Measurements from ENCODE around the gene RPL27. TPM values are rescaled to one million over a fixed set of nuclear protein-coding genes. Genes with fewer than 3 reads are reported as not detected.

RPL27 gene
- total RNA-seq, 2 donors from 2014 or later = 406 to 507 TPM

GRCh38 chr17:42985225-42985624, 13.0 kb upstream of the RPL27 start:
- DNase-seq (no peak), ATAC-seq (no peak)
- Histone ChIP-seq H3K4me3 (no peak overlapping the region), H3K27ac (peak overlapping the region in 2 of 4 donors; percentile 51 to 70), H3K9me3 (no peaks in the 10 kb centered on the region), H3K4me1 (peaks cover 25% of the 10 kb centered on the region), H3K27me3 (no peaks in the 10 kb centered on the region), H3K36me3 (replicated peaks in 1 of 2; ENCODE audit: insufficient read depth in 1 of 2, low read depth in 2 of 2) (peaks cover 14 to 20% of the 10 kb centered on the region in 2 donors)
- intact Hi-C loops (cut with DNase I) = no loop called here
- no peak for TF ChIP-seq POLR2A (IDR thresholded peaks at IDR 0.05)
- TF ChIP-seq CTCF (IDR thresholded peaks at IDR 0.05) = no peak
- 0% methylated on average over 1 of the region's 1 CpG for WGBS, 2 donors

GRCh38 chr17:42989141-42989540, 9.1 kb upstream of the RPL27 start:
- DNase-seq = no peak
- Histone ChIP-seq H3K27me3 (no peaks in the 10 kb centered on the region), H3K9me3 (no peaks in the 10 kb centered on the region), H3K4me3 (no peak overlapping the region), H3K4me1 (peaks cover 10% of the 10 kb centered on the region), H3K36me3 (replicated peaks in 1 of 2; ENCODE audit: insufficient read depth in 1 of 2, low read depth in 2 of 2) (peaks cover 29 to 30% of the 10 kb centered on the region in 2 donors), H3K27ac (no peak overlapping the region)
- TF ChIP-seq POLR2A (IDR thresholded peaks at IDR 0.05) (no peak), CTCF (IDR thresholded peaks at IDR 0.05) (no peak)
- intact Hi-C loops (cut with DNase I) = no loop called here
- WGBS, 2 donors = 70 to 85% methylated on average over 5 of the region's 5 CpGs
- ATAC-seq = no peak

GRCh38 chr17:42989726-42990652, 8.2 kb upstream of the RPL27 start:
- H3K4me1 ChIP-seq = peaks cover 4% of the 10 kb centered on the region
- H3K27ac ChIP-seq = no peak overlapping the region
- H3K9me3 ChIP-seq = no peaks in the 10 kb centered on the region
- no peak for DNase-seq
- H3K4me3 ChIP-seq = no peak overlapping the region
- no peak for ATAC-seq
- H3K27me3 ChIP-seq = no peaks in the 10 kb centered on the region
- TF ChIP-seq POLR2A (IDR thresholded peaks at IDR 0.05) = no peak
- no peak for TF ChIP-seq CTCF (IDR thresholded peaks at IDR 0.05)
- WGBS, 2 donors = 86 to 90% methylated on average over 6 of the region's 6 CpGs
- intact Hi-C loops (cut with DNase I) = no loop called here
- H3K36me3 ChIP-seq (replicated peaks in 1 of 2; ENCODE audit: insufficient read depth in 1 of 2, low read depth in 2 of 2) = peaks cover 29 to 30% of the 10 kb centered on the region in 2 donors

- no peak for ATAC-seq
- no peak overlapping the region for H3K4me3 ChIP-seq
- no peak for TF ChIP-seq POLR2A (IDR thresholded peaks at IDR 0.05)
- no peak for TF ChIP-seq CTCF (IDR thresholded peaks at IDR 0.05)
- no peaks in the 10 kb centered on the region for H3K4me1 ChIP-seq
- no peaks in the 10 kb centered on the region for H3K27me3 ChIP-seq
- H3K9me3 ChIP-seq = no peaks in the 10 kb centered on the region
- peaks cover 29 to 30% of the 10 kb centered on the region in 2 donors for H3K36me3 ChIP-seq (replicated peaks in 1 of 2; ENCODE audit: insufficient read depth in 1 of 2, low read depth in 2 of 2)
- 95% methylated on average over 6 of the region's 6 CpGs; no CpG with 5 or more reads in 1 of the 2 donors for WGBS, 2 donors
- DNase-seq = no peak
- intact Hi-C loops (cut with DNase I) = no loop called here
- no peak overlapping the region for H3K27ac ChIP-seq
Observed at GRCh38 chr17:42991471-42991870, 6.7 kb upstream of the RPL27 start.
